Parathyroid adenoma (tissue), 2 donors: ENCODE measurements around the gene PLEKHF1.

ENCODE experiments used
- H2AFZ ChIP-seq: fragments of 300-600 bp; sonication (generic); one replicate; pipeline ENCODE4 v1.7.0; 2017; ENCODE audit warnings: antibody characterized with exemption, mild to moderate bottlenecking
- H3K27ac ChIP-seq: fragments of 300-600 bp; sonication (generic); one replicate; pipeline ENCODE4 v1.7.0; 2017
- H3K27me3 ChIP-seq: fragments of 300-600 bp; sonication (generic); one replicate; pipeline ENCODE4 v1.7.0; 2017; ENCODE audit warnings: low read length; ENCODE audit not compliant: control insufficient read depth, insufficient read depth
- H3K36me3 ChIP-seq: fragments of 300-600 bp; sonication (generic); one replicate; pipeline ENCODE4 v1.7.0; 2017; ENCODE audit warnings: low read length; ENCODE audit not compliant: control insufficient read depth, insufficient read depth
- H3K4me1 ChIP-seq: fragments of 300-600 bp; sonication (generic); one replicate; pipeline ENCODE4 v1.7.0; 2017; ENCODE audit warnings: control low read depth
- H3K4me2 ChIP-seq: fragments of 300-600 bp; sonication (generic); one replicate; pipeline ENCODE4 v1.7.0; 2017; ENCODE audit warnings: low read length
- H3K4me3 ChIP-seq: fragments of 300-600 bp; sonication (generic); one replicate; pipeline ENCODE4 v1.7.0; 2017; ENCODE audit warnings: low read depth, low read length
- H3K79me2 ChIP-seq: fragments of 300-600 bp; sonication (generic); one replicate; pipeline ENCODE4 v1.7.0; 2017; ENCODE audit warnings: control low read depth
- H3K9ac ChIP-seq: fragments of 300-600 bp; sonication (generic); one replicate; pipeline ENCODE4 v1.7.0; 2017; ENCODE audit warnings: mild to moderate bottlenecking
- H3K9me3 ChIP-seq: fragments of 300-600 bp; sonication (generic); one replicate; pipeline ENCODE4 v1.7.0; 2017; ENCODE audit warnings: low read length; ENCODE audit not compliant: control insufficient read depth
- CTCF ChIP-seq: fragments of 300-600 bp; sonication (generic); IDR thresholded peaks from one replicate; pipeline ENCODE4 v1.7.0; 2017; ENCODE audit warnings: antibody characterized with exemption, mild to moderate bottlenecking
- donor health status: primary hyperparathyroidism.

Gene PLEKHF1

GRCh38 chr19:29694669-29695627 lies 29.7 kb downstream of the PLEKHF1 start:
- Histone ChIP-seq H3K4me1 (peaks cover 19% of the 10 kb centered on the region), H3K9ac (no peak overlapping the region), H3K79me2 (no peaks in the 10 kb centered on the region), H3K9me3 (no peaks in the 10 kb centered on the region), H3K4me2 (peak overlapping the region; percentile 43), H3K27ac (peak overlapping the region; percentile 65), H3K4me3 (peak overlapping the region; percentile 1), H3K27me3 (no peaks in the 10 kb centered on the region), H2AFZ (peak overlapping the region; percentile 65), H3K36me3 (no peaks in the 10 kb centered on the region)
- peak; percentile 95 for TF ChIP-seq CTCF

GRCh38 chr19:29695765-29696564 lies 30.7 kb downstream of the PLEKHF1 start:
- Histone ChIP-seq H3K4me3 (peak overlapping the region; percentile 1), H3K9me3 (no peaks in the 10 kb centered on the region), H3K9ac (no peak overlapping the region), H3K36me3 (no peaks in the 10 kb centered on the region), H3K79me2 (no peaks in the 10 kb centered on the region), H2AFZ (no peak overlapping the region), H3K27ac (peak overlapping the region; percentile 65), H3K4me2 (peak overlapping the region; percentile 43), H3K4me1 (peaks cover 19% of the 10 kb centered on the region), H3K27me3 (no peaks in the 10 kb centered on the region)
- no peak for TF ChIP-seq CTCF

GRCh38 chr19:29696565-29696846 lies 31.2 kb downstream of the PLEKHF1 start:
- Histone ChIP-seq H3K27ac (peak overlapping the region; percentile 65), H3K27me3 (no peaks in the 10 kb centered on the region), H3K9me3 (no peaks in the 10 kb centered on the region), H2AFZ (no peak overlapping the region), H3K4me1 (peaks cover 19% of the 10 kb centered on the region), H3K9ac (no peak overlapping the region), H3K4me3 (no peak overlapping the region), H3K79me2 (no peaks in the 10 kb centered on the region), H3K4me2 (no peak overlapping the region), H3K36me3 (no peaks in the 10 kb centered on the region)
- no peak for TF ChIP-seq CTCF

DNA sequence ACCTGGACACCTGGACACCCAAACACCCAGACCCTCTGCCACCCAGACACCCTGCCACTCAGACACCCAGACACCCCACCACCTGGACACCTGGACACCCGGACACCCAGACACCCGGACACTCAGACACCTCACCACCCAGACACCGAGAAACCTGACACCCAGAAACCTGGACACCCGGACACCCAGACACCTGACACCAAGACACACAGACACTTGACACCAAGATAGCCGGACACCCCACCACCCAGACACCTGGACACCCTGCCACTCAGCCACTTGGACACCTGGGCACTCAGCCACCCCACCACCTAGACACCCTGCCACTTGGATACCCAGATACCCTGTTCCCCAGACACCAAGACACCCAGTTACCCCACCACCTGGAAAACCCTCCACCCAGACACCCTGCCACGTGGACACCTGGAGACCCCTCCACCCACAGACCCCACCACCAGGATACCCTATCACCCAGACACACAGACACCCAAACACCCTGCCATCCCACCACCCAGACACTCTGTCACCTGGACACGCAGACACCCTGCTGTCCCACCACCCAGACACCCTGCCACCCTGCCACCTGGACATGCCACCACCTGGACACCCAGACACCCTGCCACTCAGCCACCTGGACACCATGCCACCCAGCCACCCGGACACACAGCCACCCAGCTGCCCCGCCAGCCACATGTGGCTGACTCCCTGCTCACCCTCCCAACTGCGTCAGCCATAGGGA lies 32.4 kb downstream of the PLEKHF1 start:
- Histone ChIP-seq H3K4me2 (no peak overlapping the region), H3K4me1 (peaks cover 19% of the 10 kb centered on the region), H2AFZ (no peak overlapping the region), H3K27ac (no peak overlapping the region), H3K79me2 (no peaks in the 10 kb centered on the region), H3K9me3 (no peaks in the 10 kb centered on the region), H3K9ac (no peak overlapping the region), H3K36me3 (no peaks in the 10 kb centered on the region), H3K27me3 (no peaks in the 10 kb centered on the region), H3K4me3 (no peak overlapping the region)
- TF ChIP-seq CTCF: no peak
